A673 (cell line): Measurements from ENCODE around the gene CRIP1. TPM values are rescaled to one million over a fixed set of nuclear protein-coding genes. Genes with fewer than 3 reads are reported as not detected.

Experiments
- BruUV-seq: library from RNA; stranded (reverse); fragments of 400-500 nt; replicated peaks from 2 replicates; lab custom pipeline; 2021; lab: Mats Ljungman, UMichigan
- CTCF ChIA-PET: fragments of 300-600 bp; sonication (Branson Sonifier 250); formaldehyde crosslinking; loops from one replicate; lab custom pipeline; 2022; ENCODE audit warnings: antibody characterized with exemption; lab: Charles Lee
- POLR2A ChIA-PET: fragments of 300-600 bp; sonication (Branson Sonifier 250); formaldehyde crosslinking; loops from one replicate; lab custom pipeline; 2022; ENCODE audit warnings: antibody characterized with exemption; ENCODE audit not compliant: low non-redundant PET; lab: Charles Lee
- DNase-seq: peaks from one replicate; pipeline ENCODE4 v3.0.0-alpha.2; 2015; ENCODE audit warnings: low spot score
- H3K27ac ChIP-seq: fragments of 200-600 bp; sonication (generic); 2 replicates; pipeline ENCODE4 v1.5.1; 2016; ENCODE audit warnings: mixed run types, low read depth, mild to moderate bottlenecking, mixed read lengths, antibody characterized with exemption, low read length; ENCODE audit not compliant: poor library complexity, severe bottlenecking
- H3K27me3 ChIP-seq: fragments of 200-600 bp; sonication (generic); replicated peaks from 2 replicates; pipeline ENCODE4 v1.6.1; 2017; ENCODE audit warnings: mixed run types, low read depth, mild to moderate bottlenecking, mixed read lengths, antibody characterized with exemption, low read length; ENCODE audit not compliant: insufficient read depth, poor library complexity
- H3K36me3 ChIP-seq: fragments of 200-600 bp; sonication (generic); 2 replicates; pipeline ENCODE4 v1.6.1; 2016; ENCODE audit warnings: mixed run types, mild to moderate bottlenecking, mixed read lengths, antibody characterized with exemption, low read length; ENCODE audit not compliant: insufficient read depth, poor library complexity, severe bottlenecking
- H3K4me1 ChIP-seq: fragments of 200-600 bp; sonication (generic); 2 replicates; pipeline ENCODE4 v1.6.1; 2017; ENCODE audit warnings: mixed run types, mild to moderate bottlenecking, mixed read lengths, antibody characterized with exemption, low read length; ENCODE audit not compliant: insufficient read depth, poor library complexity, severe bottlenecking
- H3K4me3 ChIP-seq: fragments of 200-600 bp; sonication (generic); 2 replicates; pipeline ENCODE4 v1.5.1; 2016; ENCODE audit warnings: low read depth, mixed run types, mild to moderate bottlenecking, mixed read lengths, low read length; ENCODE audit not compliant: poor library complexity, severe bottlenecking
- H3K9me3 ChIP-seq: fragments of 200-600 bp; sonication (generic); 2 replicates; pipeline ENCODE4 v1.6.1; 2016; ENCODE audit warnings: mixed run types, low read depth, mild to moderate bottlenecking, mixed read lengths, antibody characterized with exemption, low read length; ENCODE audit not compliant: poor library complexity, severe bottlenecking
- EZH2 ChIP-seq: fragments of 200-600 bp; sonication (generic); IDR thresholded peaks from 2 replicates; pipeline ENCODE4 v1.6.1; 2017; ENCODE audit warnings: borderline replicate concordance, low read depth, mild to moderate bottlenecking, mixed read lengths, antibody characterized with exemption, low read length; ENCODE audit not compliant: poor library complexity, severe bottlenecking
- intact Hi-C: fragments of 100-400 bp; cut with micrococcal nuclease; formaldehyde crosslinking; loops from one replicate; pipeline ENCODE4 v1.10.0; 2022; ENCODE audit not compliant: unreplicated experiment
- total RNA-seq: library from RNA; stranded (reverse); gene quantifications from 2 replicates; pipeline ENCODE4 v1.2.3, GENCODE V29; 2021
- TF ChIP-seq, protein P1 (sequence below): fragments of 300-800, 200-600 bp; sonication (generic); conservative IDR thresholded peaks from 2 replicates; pipeline ENCODE4 v1.5.1; 2017; ENCODE audit warnings: low read depth, mild to moderate bottlenecking, antibody characterized with exemption, low read length, moderate library complexity, mixed read lengths

The CRIP1 gene
- total RNA-seq, 1 experiment from 2014 or later, result 47.7 TPM

DNA sequence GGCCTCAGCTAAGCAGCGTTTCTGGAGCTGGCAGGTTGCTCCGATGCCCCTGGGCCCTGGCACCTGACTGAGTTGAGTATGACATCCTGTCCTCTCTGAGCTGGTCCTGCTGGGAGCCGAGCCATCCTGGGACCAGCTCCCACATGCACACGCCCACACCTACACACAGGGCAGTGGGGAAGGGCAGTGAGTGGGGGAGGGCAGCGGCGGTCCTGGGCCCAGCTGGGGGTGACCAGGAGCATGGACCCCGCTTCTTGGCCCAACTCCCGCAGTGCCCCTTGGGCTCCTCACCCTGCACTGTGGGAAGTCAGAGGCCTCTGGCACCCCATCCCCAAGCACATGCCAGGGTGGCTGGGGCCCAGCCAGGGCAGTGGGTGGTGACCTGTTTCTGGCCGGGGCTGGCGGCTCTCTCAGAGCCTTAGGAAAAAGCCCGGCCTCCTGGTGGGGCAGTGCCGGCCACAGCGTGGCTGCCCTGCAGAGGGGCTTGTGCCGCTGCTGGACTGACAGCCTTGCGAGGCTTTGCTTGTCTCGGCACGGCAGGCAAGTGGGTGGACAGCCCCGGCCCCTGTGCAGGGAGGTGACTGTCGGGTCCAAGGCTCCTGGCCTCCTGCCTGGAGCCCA lies 18.0 kb upstream of the CRIP1 start:
- H3K4me3 ChIP-seq, result no peak overlapping the region
- BruUV-seq, result no TSS peak

DNA sequence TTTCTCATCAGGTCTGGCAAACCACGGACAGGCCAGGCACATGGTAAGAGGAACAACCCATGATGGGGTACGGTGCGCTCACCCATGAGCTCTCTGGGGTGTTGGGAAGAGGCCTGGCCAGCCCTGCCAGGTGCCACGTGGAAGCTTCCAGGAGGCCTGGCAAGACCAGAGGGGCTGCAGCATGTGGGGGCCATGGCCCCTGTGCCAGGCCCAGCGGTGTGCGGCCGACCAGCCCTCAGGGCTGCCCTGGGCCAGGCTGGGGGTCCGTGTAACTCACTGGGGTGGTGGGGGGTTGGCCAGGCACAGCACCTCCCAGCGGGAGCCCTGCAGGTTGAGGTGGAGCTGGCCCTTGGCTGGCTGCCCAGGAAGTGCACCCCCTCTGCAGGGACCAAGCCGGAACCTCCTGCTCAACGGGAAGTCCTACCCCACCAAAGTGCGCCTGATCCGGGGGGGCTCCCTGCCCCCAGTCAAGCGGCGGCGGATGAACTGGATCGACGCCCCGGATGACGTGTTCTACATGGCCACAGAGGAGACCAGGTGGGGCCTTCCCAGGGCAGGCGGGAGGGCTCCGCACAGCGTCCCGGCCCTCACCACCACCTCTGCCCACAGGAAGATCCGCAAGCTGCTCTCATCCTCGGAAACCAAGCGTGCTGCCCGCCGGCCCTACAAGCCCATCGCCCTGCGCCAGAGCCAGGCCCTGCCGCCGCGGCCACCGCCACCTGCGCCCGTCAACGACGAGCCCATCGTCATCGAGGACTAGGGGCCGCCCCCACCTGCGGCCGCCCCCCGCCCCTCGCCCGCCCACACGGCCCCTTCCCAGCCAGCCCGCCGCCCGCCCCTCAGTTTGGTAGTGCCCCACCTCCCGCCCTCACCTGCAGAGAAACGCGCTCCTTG lies 17.0 kb upstream of the CRIP1 start:
- Histone ChIP-seq H3K4me1 (peaks cover 58% of the 10 kb centered on the region), H3K9me3 (no peaks in the 10 kb centered on the region), H3K27me3 (no peaks in the 10 kb centered on the region), H3K36me3 (peaks cover 26% of the 10 kb centered on the region), H3K4me3 (no peak overlapping the region), H3K27ac (no peak overlapping the region)
- ChIA-PET POLR2A (interaction anchor here (0.6 kb wide), 1 partner anchor 27 kb away, joined by 5 read pairs; no protein-coding TSS in a partner anchor), CTCF (interaction anchor here (1.6 to 2.0 kb wide), 3 partner anchors 11 to 21 kb away, joined by 5 to 17 read pairs (median 13); no protein-coding TSS in a partner anchor)
- no TSS peak for BruUV-seq
- TF ChIP-seq, protein P1, sequence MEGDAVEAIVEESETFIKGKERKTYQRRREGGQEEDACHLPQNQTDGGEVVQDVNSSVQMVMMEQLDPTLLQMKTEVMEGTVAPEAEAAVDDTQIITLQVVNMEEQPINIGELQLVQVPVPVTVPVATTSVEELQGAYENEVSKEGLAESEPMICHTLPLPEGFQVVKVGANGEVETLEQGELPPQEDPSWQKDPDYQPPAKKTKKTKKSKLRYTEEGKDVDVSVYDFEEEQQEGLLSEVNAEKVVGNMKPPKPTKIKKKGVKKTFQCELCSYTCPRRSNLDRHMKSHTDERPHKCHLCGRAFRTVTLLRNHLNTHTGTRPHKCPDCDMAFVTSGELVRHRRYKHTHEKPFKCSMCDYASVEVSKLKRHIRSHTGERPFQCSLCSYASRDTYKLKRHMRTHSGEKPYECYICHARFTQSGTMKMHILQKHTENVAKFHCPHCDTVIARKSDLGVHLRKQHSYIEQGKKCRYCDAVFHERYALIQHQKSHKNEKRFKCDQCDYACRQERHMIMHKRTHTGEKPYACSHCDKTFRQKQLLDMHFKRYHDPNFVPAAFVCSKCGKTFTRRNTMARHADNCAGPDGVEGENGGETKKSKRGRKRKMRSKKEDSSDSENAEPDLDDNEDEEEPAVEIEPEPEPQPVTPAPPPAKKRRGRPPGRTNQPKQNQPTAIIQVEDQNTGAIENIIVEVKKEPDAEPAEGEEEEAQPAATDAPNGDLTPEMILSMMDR, result no peak
- no peak for TF ChIP-seq EZH2
- intact Hi-C loops, result no loop called here
- no peak for DNase-seq

More for the DNA sequence above, 18.0 kb upstream of the CRIP1 start:
- intact Hi-C loops, result no loop called here
- Histone ChIP-seq H3K4me1 (peaks cover 56% of the 10 kb centered on the region), H3K27me3 (no peaks in the 10 kb centered on the region), H3K27ac (no peak overlapping the region), H3K9me3 (no peaks in the 10 kb centered on the region), H3K36me3 (peaks cover 35% of the 10 kb centered on the region)
- CTCF ChIA-PET, result no interaction called here
- POLR2A ChIA-PET, result no interaction called here
- no peak for DNase-seq
- TF ChIP-seq, protein P1, result no peak
- TF ChIP-seq EZH2, result no peak

- peak overlapping the region; percentile 77 for H3K27ac ChIP-seq
- intact Hi-C loops, result no loop called here
- POLR2A ChIA-PET, result interaction anchor here (0.6 kb wide), 1 partner anchor 28 kb away, joined by 5 read pairs; no protein-coding TSS in a partner anchor
- peaks cover 49% of the 10 kb centered on the region for H3K4me1 ChIP-seq
- H3K27me3 ChIP-seq, result no peaks in the 10 kb centered on the region
- TF ChIP-seq, protein P1, result no peak
- TF ChIP-seq EZH2, result no peak
- no peaks in the 10 kb centered on the region for H3K9me3 ChIP-seq
- H3K36me3 ChIP-seq, result peaks cover 20% of the 10 kb centered on the region
- CTCF ChIA-PET, result interaction anchor here (0.6 to 2.0 kb wide), 4 partner anchors 10 to 69 kb away, joined by 4 to 17 read pairs (median 9); no protein-coding TSS in a partner anchor
- DNase-seq, result peak; percentile 58
- BruUV-seq, result no TSS peak
- no peak overlapping the region for H3K4me3 ChIP-seq
Observed at GRCh38 chr14:105470350-105471296, 16.1 kb upstream of the CRIP1 start.
